ENCODE measurements around the gene TMBIM6. TPM values are rescaled to one million over a fixed set of nuclear protein-coding genes. Genes with fewer than 3 reads are reported as not detected.

TMBIM6 gene
- total and polyA plus RNA-seq, 2 donors from 2014 or later = 644 to 724 TPM

GRCh38 chr12:49798934-49799333 lies 57.6 kb downstream of the TMBIM6 start:
- H3K4me3 ChIP-seq (ENCODE audit: low read length in 3 of 3) = no peak overlapping the region
- peaks cover 0 to 5% (median 0%) of the 10 kb centered on the region in 3 donors for H3K4me1 ChIP-seq (ENCODE audit: control insufficient read depth in 2 of 3, insufficient read depth in 2 of 3, low read depth in 1 of 3, low read length in 3 of 3)
- peaks cover 0 to 35% (median 11%) of the 10 kb centered on the region in 3 donors for H3K36me3 ChIP-seq (ENCODE audit: control insufficient read depth in 2 of 3, insufficient read depth in 3 of 3, low read length in 3 of 3)
- DNase-seq = no peak
- TF ChIP-seq CTCF (IDR thresholded peaks at IDR 0.05; ENCODE audit: borderline replicate concordance, extremely low read depth, insufficient read depth) = no peak
- H3K9ac ChIP-seq (ENCODE audit: low read length in 3 of 3) = no peak overlapping the region
- intact Hi-C loops (cut with DNase I) = no loop called here
- no peak for FAIRE-seq
- no peaks in the 10 kb centered on the region for H3K9me3 ChIP-seq (ENCODE audit: control insufficient read depth in 2 of 3, insufficient read depth in 1 of 3, low read length in 3 of 3)
- no peaks in the 10 kb centered on the region for H3K27me3 ChIP-seq (ENCODE audit: control insufficient read depth, insufficient read depth, low read length)
- no peak overlapping the region for H3K27ac ChIP-seq (ENCODE audit: low read depth in 2 of 2, low read length in 2 of 2)

GRCh38 chr12:49800421-49801140 lies 59.2 kb downstream of the TMBIM6 start:
- TF ChIP-seq CTCF (IDR thresholded peaks at IDR 0.05; ENCODE audit: borderline replicate concordance, extremely low read depth, insufficient read depth) = no peak
- Histone ChIP-seq H3K36me3 (ENCODE audit: control insufficient read depth in 2 of 3, insufficient read depth in 3 of 3, low read length in 3 of 3) (peaks cover 0 to 44% (median 15%) of the 10 kb centered on the region in 3 donors), H3K4me3 (ENCODE audit: low read length in 3 of 3) (no peak overlapping the region), H3K4me1 (ENCODE audit: control insufficient read depth in 2 of 3, insufficient read depth in 2 of 3, low read depth in 1 of 3, low read length in 3 of 3) (peaks cover 0 to 5% (median 0%) of the 10 kb centered on the region in 3 donors), H3K27ac (ENCODE audit: low read depth in 2 of 2, low read length in 2 of 2) (no peak overlapping the region), H3K9ac (ENCODE audit: low read length in 3 of 3) (no peak overlapping the region), H3K27me3 (ENCODE audit: control insufficient read depth, insufficient read depth, low read length) (no peaks in the 10 kb centered on the region), H3K9me3 (ENCODE audit: control insufficient read depth in 2 of 3, insufficient read depth in 1 of 3, low read length in 3 of 3) (no peaks in the 10 kb centered on the region)
- intact Hi-C loops (cut with DNase I) = no loop called here
- FAIRE-seq (no peak), DNase-seq (no peak)

- no peak for TF ChIP-seq CTCF (IDR thresholded peaks at IDR 0.05; ENCODE audit: borderline replicate concordance, extremely low read depth, insufficient read depth)
- intact Hi-C loops (cut with DNase I) = no loop called here
- no peak overlapping the region for H3K9ac ChIP-seq (ENCODE audit: low read length in 3 of 3)
- H3K4me3 ChIP-seq (ENCODE audit: low read length in 3 of 3) = no peak overlapping the region
- no peaks in the 10 kb centered on the region for H3K27me3 ChIP-seq (ENCODE audit: control insufficient read depth, insufficient read depth, low read length)
- H3K36me3 ChIP-seq (ENCODE audit: control insufficient read depth in 2 of 3, insufficient read depth in 3 of 3, low read length in 3 of 3) = peaks cover 0 to 50% (median 15%) of the 10 kb centered on the region in 3 donors
- H3K4me1 ChIP-seq (ENCODE audit: control insufficient read depth in 2 of 3, insufficient read depth in 2 of 3, low read depth in 1 of 3, low read length in 3 of 3) = peaks cover 0 to 5% (median 0%) of the 10 kb centered on the region in 3 donors
- FAIRE-seq (no peak), DNase-seq (no peak)
- H3K9me3 ChIP-seq (ENCODE audit: control insufficient read depth in 2 of 3, insufficient read depth in 1 of 3, low read length in 3 of 3) = no peaks in the 10 kb centered on the region
- H3K27ac ChIP-seq (ENCODE audit: low read depth in 2 of 2, low read length in 2 of 2) = no peak overlapping the region
Observed at GRCh38 chr12:49801141-49802063, 60.0 kb downstream of the TMBIM6 start.
